Activated CD8-positive, alpha-beta memory T cell treated with anti-CD3 and anti-CD28 coated beads for 24 hours (primary cell): ENCODE data around the gene HYAL3.
"Not testable (repeated sequence)": the region's sequence is repeated elsewhere in the genome, so short reads cannot be mapped to it uniquely, and the experiment has no call there.

ENCODE experiments used
- DNase-seq: peaks from one replicate; pipeline ENCODE4 v3.0.0-alpha.2; 2020

The HYAL3 gene

DNA sequence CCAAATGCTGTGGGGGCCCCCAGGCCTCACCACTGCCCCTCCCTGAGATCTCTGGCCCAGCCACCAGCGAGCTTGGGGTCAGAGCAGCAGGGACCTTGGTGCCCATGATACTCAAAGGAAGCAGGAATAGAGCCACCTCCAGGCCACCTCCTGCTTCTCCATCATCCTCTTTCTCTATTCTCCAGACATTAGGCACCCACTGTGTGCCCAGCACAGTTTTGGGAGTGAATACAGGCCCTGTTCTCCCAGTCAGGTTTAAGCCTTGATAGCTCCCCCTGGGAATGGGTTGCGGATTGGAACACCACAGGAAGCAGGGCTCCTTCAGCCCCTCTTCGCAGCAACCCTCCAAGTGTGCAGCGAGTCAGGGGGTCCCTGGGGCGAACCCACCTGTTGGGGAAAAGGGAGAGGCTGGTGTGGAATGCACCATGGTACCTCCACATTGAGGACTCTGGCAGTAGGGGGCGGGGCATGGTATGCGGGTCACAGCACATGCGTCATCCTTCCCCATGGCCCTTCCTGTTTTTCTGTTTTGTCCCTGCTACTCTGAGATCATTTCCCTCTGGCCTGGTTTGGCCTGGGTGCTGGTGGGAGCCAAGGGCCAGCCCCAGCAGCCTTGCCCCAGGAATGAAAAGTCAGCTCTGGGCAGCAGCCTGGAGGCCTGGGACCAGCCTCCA, 44.5 kb downstream of the HYAL3 start:
- no peak for DNase-seq

DNA sequence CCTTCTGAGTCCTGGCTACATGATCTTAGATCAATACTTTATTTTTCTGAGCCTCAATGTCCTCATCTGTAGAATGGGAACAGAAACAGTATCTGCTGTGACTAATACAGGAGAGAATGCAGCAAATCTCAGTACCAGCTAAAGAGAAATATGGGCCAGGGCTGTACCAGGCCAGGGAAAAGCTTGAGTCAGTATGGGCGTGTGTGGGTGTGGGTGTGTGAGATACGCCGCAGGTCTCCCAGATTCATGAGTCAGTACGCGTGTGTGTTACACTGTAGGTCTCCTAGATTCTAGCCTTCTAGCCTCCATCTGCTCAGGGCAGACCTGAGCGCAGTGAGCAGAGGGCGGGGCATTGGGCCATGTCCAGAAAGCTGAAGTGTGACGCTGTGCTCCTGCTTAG, 48.0 kb downstream of the HYAL3 start:
- DNase-seq: peak; percentile 66

DNA sequence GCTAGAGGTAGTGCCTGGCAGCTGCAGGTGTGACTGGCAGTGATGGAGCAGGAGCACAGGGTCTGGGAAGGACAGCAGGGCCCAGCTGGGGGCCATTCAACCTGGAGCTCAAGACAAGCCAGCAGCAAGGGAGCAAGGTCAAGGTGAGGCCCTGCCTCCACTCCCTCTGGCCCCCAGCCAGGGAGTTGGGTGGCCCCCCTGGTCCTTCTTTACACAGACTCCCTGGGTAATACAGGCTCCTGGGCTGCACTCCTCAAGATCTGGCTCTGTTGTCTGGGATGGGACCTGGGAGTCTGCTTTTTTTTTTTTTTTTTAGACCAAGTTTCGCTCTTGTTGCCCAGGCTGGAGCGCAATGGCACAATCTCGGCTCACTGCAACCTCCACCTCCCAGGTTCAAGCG, 48.7 kb downstream of the HYAL3 start:
- no peak for DNase-seq

DNA sequence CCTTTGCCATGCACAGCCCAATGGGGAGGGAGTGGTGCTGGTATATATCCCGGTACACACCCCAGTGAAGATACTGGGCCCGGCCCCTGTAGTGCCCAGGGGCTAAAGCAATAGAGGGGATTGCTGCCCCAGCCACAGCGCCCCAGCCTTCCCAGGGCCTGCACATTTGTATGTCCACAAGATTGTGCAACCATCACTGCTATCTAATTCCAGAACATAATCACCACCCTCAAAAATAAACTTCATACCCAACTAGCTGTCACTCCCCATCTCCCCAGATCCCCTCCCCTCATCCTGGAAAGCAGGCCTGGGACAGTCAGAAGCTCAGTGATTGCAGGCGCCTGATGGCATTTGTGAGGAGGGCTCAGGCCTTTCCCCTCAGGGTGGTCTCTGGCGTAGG, 49.7 kb downstream of the HYAL3 start:
- DNase-seq: no peak

DNA sequence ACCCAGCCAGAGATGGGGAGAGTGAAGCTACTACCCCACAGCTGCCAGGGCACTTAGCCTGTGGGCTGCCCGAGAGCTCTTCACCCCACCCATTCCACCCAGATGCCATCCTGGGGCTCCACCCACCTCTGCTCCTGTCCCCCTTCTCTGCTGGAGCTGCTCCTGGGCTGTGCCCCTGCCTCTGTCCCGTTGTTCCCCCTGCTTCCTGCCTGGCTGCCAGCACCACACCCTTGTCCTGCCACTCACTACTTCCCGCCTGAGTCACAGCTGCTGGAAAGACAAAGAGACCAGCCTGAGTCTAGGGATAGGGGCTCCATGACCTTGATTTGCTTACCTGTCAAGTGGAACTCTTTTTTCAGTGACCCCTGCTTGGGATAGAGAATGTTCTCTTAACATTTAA, 50.8 kb downstream of the HYAL3 start:
- no peak for DNase-seq

DNA sequence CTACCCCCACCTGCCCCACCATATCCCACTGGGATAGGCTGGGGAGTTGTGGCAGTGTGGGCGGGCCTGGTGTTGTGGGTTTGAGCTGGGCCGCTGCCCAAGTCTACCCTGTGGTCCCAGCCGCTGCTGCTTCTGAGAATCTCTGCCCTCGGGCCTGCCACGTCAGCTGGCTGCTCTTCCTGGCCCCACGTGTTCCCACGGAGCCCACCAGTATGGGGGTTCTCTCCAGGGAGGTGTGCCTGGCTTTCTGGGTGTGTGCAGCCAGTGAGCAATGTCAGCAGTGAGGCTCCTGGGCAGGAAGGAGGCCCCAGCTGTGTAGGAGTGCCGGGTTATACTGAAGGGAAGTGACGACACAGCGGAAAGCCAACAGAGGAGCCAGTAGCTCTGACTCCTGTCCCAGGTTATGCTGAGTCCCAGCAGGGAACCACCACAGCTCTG, 52.7 kb downstream of the HYAL3 start:
- no peak for DNase-seq

DNA sequence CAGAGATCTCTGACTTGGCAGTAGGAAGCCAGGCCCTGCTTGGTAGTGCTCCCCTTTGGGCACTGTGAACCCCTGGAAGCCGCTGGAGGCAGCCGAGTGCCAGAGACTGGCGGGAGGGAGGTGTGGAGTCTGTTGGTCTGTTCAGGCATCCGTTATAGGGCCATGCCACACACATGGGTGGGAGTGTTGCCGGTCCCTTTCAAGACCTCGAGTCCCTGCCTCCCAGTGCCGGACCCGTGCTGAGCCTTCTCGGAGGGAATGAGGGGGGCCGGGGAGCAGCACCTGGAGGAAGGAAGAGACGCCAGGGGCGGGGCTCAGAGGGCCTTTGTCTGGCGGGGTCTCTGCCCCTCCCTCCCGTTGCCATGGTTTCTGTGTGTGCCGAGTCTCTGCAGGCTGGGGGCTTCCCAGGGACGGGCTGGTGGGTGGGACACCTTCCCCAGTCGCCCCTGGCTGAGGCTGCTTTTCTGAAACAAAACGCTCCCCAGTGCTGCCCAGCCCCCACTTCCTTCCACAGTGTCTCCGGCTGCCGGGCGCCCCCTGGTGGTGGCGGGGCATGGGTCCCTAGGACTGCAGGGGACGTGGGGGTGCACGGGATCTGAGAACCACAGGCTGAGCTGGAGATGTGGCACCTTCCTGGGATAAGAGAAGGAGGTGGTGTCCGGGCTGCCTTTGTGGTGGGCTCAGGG, 53.2 kb downstream of the HYAL3 start:
- DNase-seq: peak; percentile 100

- DNase-seq: no peak
Measured at GRCh38 chr3:50245251-50245745, 53.9 kb downstream of the HYAL3 start.

- not testable (repeated sequence) for DNase-seq
Measured at GRCh38 chr3:50244813-50245212, 54.4 kb downstream of the HYAL3 start.

DNA sequence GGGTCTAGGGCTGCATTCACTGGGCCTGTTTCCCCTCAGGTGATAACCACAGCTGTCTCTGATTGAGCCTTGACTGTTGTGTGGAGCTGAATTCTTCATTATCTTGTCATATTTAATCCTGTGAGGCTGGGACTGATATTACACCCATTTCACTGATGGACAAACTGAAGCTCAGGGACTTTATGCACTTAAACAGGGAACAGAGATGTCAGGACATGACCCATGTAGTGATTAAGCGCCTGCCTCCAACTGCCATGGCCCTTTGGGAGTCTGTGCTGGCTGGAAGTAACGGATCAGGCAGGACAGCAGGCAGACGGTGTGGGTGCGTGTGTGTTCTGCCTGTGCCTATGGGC, 55.7 kb downstream of the HYAL3 start:
- no peak for DNase-seq

DNA sequence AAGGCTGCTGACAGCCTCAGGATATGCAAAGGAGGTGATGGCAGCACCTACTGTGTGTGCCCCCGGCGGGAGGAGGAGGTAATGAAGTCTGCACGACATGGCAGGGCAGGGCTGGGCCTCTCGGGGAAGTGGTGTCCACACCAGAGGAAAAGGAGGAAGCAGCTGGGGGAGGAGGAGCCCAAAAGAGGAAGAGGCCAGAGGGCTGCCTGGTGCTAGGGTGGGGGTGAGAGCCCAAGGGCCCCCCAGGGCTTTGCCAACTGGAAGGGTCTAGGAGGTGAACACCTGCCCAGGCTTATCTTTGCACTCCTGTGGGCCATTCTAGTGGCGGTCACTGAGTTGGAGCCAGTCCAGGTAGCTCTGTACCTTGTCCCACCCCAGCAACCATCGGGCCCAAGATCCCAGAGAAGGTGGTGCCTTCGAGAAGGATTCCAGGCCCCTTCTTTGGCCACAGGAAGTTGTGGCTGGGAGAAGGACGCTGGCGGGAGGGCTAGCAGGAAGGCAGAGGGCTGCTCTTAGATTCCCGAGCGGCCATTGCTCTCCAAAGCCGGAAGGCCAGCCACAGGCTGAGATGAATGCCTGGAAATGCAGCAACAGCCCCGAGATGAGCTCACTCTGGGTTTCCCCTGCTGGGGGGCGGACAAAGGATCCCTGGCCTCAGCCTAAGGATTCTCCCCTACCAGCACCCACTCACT, 56.2 kb downstream of the HYAL3 start:
- DNase-seq: peak; percentile 65
